Bronchial epithelial cell (primary cell): ENCODE measurements around the gene CXorf66. TPM values are rescaled to one million over a fixed set of nuclear protein-coding genes. Genes with fewer than 3 reads are reported as not detected.
A peak's percentile ranks its signal among the peaks of the same experiment; 100 is the strongest.

ENCODE experiments used
- DNase-seq: peaks from one replicate; pipeline ENCODE4 v3.0.0-alpha.2; 2010; ENCODE audit warnings: low read depth
- FAIRE-seq: peaks from 2 replicates; lab custom pipeline; 2011; peaks lifted over from hg19 to GRCh38; lab: Jason Lieb, UNC
- H3K27me3 ChIP-seq: 2 replicates; pipeline ENCODE4 v1.5.1; 2011; ENCODE audit warnings: low read length; ENCODE audit not compliant: control insufficient read depth, insufficient read depth
- H3K36me3 ChIP-seq: 2 replicates; pipeline ENCODE4 v1.5.1; 2011; ENCODE audit warnings: low read length; ENCODE audit not compliant: control insufficient read depth, insufficient read depth
- H3K4me3 ChIP-seq: 2 replicates; pipeline ENCODE4 v1.5.1; 2011; ENCODE audit warnings: mild to moderate bottlenecking, low read depth, low read length, control low read depth
- total RNA-seq: library from RNA; depleted of rRNA; stranded (reverse); fragments of >200 nt; gene quantifications from 2 replicates; pipeline ENCODE4 v1.2.1, GENCODE V29; 2014
- TF ChIP-seq, protein P1 (sequence below): IDR thresholded peaks from 2 replicates; pipeline ENCODE4 v1.5.1; 2011; ENCODE audit warnings: mild to moderate bottlenecking, moderate library complexity, low read length, control low read depth, inconsistent platforms; ENCODE audit not compliant: insufficient read depth, severe bottlenecking

CXorf66 gene
- total RNA-seq, 1 donor from 2014 or later: not detected

GRCh38 chrX:139931646-139932072 lies 33.7 kb downstream of the CXorf66 start:
- no peaks in the 10 kb centered on the region for H3K36me3 ChIP-seq
- TF ChIP-seq, protein P1, sequence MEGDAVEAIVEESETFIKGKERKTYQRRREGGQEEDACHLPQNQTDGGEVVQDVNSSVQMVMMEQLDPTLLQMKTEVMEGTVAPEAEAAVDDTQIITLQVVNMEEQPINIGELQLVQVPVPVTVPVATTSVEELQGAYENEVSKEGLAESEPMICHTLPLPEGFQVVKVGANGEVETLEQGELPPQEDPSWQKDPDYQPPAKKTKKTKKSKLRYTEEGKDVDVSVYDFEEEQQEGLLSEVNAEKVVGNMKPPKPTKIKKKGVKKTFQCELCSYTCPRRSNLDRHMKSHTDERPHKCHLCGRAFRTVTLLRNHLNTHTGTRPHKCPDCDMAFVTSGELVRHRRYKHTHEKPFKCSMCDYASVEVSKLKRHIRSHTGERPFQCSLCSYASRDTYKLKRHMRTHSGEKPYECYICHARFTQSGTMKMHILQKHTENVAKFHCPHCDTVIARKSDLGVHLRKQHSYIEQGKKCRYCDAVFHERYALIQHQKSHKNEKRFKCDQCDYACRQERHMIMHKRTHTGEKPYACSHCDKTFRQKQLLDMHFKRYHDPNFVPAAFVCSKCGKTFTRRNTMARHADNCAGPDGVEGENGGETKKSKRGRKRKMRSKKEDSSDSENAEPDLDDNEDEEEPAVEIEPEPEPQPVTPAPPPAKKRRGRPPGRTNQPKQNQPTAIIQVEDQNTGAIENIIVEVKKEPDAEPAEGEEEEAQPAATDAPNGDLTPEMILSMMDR: no peak
- DNase-seq: no peak
- peak overlapping the region; percentile 71 for H3K4me3 ChIP-seq
- no peaks in the 10 kb centered on the region for H3K27me3 ChIP-seq
- no peak for FAIRE-seq

DNA sequence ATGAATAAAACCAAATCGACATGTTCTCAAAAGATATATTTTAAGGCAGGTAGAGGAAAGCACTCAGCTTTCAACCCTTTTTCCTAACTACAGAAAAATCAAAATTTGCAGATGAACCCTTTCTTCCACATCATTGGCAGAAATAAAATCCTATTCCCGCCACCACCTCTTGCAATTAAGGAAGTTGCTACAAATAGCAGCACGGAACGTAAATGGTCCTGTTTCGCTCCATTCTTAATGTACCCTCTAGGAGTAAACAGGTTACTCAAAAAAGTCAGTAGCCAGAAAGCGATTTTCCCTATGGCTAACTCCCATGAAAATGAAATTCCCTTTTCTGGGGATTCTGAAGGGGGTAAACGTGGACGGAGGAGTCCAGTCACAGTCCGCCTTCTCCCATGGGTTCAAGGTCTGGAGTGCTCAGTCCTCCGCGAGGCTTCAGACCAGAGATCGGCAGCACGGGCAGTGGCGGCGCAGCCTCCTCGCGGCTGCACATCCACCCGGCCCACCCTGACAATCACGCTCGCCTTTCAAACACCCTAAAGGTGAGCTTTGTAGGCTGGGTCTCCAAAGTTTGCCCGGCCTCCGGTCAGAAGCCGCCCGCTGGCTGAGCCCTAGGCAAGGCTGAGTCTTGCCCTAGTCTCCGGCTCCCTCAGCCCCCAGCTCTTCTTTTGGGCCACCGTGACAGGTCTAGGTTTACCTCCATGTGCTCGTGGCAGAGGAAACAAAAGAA lies 34.2 kb downstream of the CXorf66 start:
- Histone ChIP-seq H3K36me3 (no peaks in the 10 kb centered on the region), H3K27me3 (no peaks in the 10 kb centered on the region), H3K4me3 (peak overlapping the region; percentile 71)
- no peak for FAIRE-seq
- DNase-seq: no peak
- TF ChIP-seq, protein P1: no peak

DNA sequence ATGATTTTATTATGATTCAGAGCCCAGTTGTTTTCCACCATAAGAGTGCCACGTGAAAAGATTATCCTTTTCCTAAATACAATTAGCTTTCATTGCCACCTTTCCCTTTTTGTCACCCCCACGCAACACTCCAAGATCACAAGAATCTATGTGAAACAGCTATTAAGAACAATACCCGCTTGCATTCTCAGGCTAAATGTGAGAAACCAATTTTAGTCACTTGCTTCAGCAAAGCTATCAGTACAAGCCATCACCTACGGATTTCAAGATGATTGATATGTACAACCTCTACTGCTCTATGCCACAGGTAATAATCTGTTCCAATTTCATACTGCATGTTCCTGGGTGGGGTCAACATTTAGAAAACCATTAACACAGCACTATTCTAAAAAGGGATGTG lies 34.9 kb downstream of the CXorf66 start:
- Histone ChIP-seq H3K36me3 (no peaks in the 10 kb centered on the region), H3K27me3 (no peaks in the 10 kb centered on the region), H3K4me3 (no peak overlapping the region)
- no peak for FAIRE-seq
- TF ChIP-seq, protein P1: no peak
- no peak for DNase-seq

DNA sequence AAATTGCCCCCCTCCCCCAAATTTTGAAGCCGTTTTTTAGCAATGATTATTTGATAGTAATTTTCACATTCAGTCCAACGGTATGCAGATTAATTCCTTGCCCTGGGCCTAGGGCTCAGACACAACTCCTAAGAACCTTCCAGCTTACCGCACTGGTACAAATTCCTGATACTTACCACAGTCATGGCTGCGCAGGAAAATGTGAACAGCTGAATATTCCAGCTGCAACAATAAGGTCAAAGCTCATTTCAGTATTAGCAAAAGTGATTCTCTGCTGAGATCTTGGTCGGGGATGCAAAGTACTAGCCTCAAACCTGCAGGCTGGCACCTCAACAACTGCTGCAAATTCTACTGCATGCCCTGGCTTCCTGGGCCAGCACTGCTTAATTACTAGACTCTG lies 35.4 kb downstream of the CXorf66 start:
- FAIRE-seq (no peak), DNase-seq (no peak)
- TF ChIP-seq, protein P1: no peak
- no peaks in the 10 kb centered on the region for H3K36me3 ChIP-seq
- H3K27me3 ChIP-seq: no peaks in the 10 kb centered on the region
- H3K4me3 ChIP-seq: no peak overlapping the region

DNA sequence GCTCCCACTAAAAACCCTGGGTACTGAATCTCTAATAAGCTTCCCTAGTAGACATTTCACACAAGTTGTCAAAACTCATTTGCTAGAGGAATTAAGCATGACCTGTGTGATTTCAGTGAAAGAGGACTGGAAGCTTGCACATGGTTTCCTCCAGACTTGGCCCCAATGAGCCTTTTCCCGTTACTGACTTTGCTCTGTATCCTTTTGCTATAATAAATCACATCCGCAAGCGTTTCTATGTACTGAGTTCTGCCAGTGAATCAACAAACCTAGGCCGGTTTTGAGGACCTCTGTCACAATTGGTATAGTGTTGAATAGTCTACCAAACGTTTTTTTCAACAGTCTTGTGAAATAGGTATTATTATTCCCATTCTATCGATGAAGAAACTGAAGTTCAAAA lies 40.6 kb downstream of the CXorf66 start:
- DNase-seq: no peak
- Histone ChIP-seq H3K4me3 (no peak overlapping the region), H3K27me3 (no peaks in the 10 kb centered on the region), H3K36me3 (no peaks in the 10 kb centered on the region)
- no peak for FAIRE-seq
- TF ChIP-seq, protein P1: no peak
